ENCODE data around the gene PIK3R1. TPM values are rescaled to one million over a fixed set of nuclear protein-coding genes. Genes with fewer than 3 reads are reported as not detected.
A peak's percentile ranks its signal among the peaks of the same experiment; 100 is the strongest.

The PIK3R1 gene
- total RNA-seq, 6 donors from 2014 or later = 52.3 to 112 (median 92.5) TPM

DNA sequence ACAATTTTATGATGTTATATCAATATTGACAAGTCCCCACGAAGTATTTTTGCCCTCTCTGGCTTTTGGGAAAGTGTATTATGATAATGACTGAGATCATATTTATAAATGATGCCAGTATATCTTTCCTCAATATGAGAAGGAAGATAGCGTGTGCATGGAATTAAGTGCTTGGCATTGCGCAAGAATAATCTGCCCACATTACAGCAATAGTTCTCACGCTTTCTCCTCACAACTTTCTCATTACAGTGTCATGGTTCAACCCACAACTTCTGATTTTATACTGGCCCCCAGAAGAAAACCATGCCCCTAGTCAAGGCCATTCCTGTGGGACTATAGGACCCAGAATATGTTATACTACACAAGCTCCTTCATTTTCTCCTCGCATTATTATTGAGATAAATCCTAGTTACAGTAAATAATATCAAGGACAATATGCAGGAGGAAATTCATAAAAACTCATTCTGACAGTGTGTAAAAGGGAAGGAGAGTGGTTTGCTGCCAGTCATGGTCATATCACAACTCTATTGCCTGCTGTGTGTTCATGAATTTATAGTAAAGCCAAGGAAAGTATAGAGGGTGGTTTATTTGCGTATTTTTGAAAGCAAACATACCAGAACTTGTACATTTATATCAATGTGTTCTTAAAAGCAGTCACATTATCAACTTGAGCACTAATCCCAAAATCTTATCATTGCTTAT is 114.1 kb downstream of the PIK3R1 start:
- Histone ChIP-seq H3K27ac (no peak overlapping the region), H3K27me3 (no peaks in the 10 kb centered on the region), H3K9me3 (no peaks in the 10 kb centered on the region), H3K4me3 (no peak overlapping the region), H3K4me1 (peaks cover 0 to 16% (median 6%) of the 10 kb centered on the region in 4 donors), H3K36me3 (no peaks in the 10 kb centered on the region)
- WGBS, 2 donors = 66 to 70% methylated on average over 6 of the region's 6 CpGs
- no peak for TF ChIP-seq EP300 (IDR thresholded peaks at IDR 0.05)
- TF ChIP-seq, protein P1, sequence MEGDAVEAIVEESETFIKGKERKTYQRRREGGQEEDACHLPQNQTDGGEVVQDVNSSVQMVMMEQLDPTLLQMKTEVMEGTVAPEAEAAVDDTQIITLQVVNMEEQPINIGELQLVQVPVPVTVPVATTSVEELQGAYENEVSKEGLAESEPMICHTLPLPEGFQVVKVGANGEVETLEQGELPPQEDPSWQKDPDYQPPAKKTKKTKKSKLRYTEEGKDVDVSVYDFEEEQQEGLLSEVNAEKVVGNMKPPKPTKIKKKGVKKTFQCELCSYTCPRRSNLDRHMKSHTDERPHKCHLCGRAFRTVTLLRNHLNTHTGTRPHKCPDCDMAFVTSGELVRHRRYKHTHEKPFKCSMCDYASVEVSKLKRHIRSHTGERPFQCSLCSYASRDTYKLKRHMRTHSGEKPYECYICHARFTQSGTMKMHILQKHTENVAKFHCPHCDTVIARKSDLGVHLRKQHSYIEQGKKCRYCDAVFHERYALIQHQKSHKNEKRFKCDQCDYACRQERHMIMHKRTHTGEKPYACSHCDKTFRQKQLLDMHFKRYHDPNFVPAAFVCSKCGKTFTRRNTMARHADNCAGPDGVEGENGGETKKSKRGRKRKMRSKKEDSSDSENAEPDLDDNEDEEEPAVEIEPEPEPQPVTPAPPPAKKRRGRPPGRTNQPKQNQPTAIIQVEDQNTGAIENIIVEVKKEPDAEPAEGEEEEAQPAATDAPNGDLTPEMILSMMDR (IDR thresholded peaks at IDR 0.05) = no peak
- TF ChIP-seq POLR2A (IDR thresholded peaks at IDR 0.05) = no peak
- TF ChIP-seq POLR2AphosphoS5 (IDR thresholded peaks at IDR 0.05) = no peak
- ATAC-seq (ENCODE audit: low FRiP score in 2 of 2) = no peak
- DNase-seq = no peak

DNA sequence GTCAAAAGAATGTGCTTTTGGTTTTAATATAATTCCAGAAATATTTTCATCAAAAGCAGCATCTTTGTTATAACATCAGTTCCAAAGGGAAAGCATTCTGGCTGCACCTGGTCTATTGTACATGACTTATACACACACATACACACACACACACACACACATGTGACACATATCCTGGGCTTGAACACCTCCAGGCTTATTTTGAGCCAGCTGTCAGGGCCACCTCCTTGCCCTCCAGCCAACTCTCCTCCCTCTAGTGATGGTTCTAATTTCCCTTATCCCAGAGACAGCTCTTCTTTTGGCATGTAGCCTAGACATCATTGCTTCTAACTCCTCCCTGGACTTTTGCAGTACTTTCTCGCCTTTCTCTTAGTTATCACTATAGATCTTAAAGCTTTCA is 115.0 kb downstream of the PIK3R1 start:
- 88 to 91% methylated on average over 1 of the region's 1 CpG for WGBS, 2 donors
- no peak for DNase-seq

DNA sequence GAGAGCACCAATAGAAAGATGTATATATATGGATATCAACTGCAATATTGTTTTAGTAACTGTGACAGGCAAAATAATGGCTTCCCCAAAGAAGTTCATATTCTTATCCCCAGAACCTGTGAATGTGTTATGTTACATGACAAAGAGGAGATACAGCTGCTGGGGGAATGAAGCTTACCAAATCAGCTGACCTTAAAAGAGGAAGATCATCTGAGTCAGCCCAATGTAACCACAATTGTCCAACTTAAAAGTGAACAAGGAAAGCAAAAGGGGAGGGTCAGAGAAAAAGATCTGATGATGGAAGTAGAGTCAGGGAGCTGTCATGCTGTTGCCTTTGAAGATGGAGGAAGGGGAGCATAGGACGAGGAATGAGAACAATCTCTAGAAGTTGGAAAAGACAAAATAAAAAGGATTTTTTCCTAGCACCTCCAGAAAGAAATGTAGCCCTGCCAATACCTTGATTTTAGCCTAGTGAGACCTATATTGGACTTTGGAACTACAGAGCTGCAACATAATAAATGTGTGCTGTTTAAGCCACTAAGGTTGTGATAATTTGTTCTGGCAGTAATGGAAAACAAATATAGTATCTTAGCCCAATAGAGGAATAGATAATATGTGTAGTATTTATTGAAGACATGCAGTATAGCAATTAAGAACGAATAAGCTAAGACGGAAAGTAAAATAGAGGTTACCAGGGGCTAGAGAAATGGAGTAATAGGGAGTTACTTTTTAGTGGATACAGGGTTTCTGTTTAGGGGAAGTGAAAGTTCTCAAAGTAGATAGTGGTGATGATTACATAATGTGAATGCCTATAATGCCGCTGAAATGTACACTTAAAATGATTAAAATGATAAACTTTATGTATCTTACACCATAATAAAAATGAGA is 115.9 kb downstream of the PIK3R1 start:
- no peak overlapping the region for H3K27ac ChIP-seq
- TF ChIP-seq, protein P1 (IDR thresholded peaks at IDR 0.05) = no peak
- TF ChIP-seq POLR2AphosphoS5 (IDR thresholded peaks at IDR 0.05) (no peak), EP300 (IDR thresholded peaks at IDR 0.05) (no peak), POLR2A (IDR thresholded peaks at IDR 0.05) (no peak)
- no peaks in the 10 kb centered on the region for H3K9me3 ChIP-seq
- no peak overlapping the region for H3K4me3 ChIP-seq
- WGBS, 2 donors = 61 to 84% methylated on average over 4 of the region's 4 CpGs
- H3K36me3 ChIP-seq = no peaks in the 10 kb centered on the region
- no peak for DNase-seq
- H3K27me3 ChIP-seq = no peaks in the 10 kb centered on the region
- ATAC-seq (ENCODE audit: low FRiP score in 2 of 2) = peak in 1 of 2 donors; percentile 66
- peaks cover 0 to 14% (median 6%) of the 10 kb centered on the region in 4 donors for H3K4me1 ChIP-seq

More for the DNA sequence above, 115.0 kb downstream of the PIK3R1 start:
- Histone ChIP-seq H3K27me3 (no peaks in the 10 kb centered on the region), H3K36me3 (no peaks in the 10 kb centered on the region), H3K27ac (no peak overlapping the region), H3K9me3 (no peaks in the 10 kb centered on the region), H3K4me3 (no peak overlapping the region), H3K4me1 (peaks cover 0 to 16% (median 6%) of the 10 kb centered on the region in 4 donors)
- ATAC-seq (ENCODE audit: low FRiP score in 2 of 2) = peak in 1 of 2 donors; percentile 41
- no peak for TF ChIP-seq POLR2A (IDR thresholded peaks at IDR 0.05)
- TF ChIP-seq, protein P1 (IDR thresholded peaks at IDR 0.05) = no peak
- TF ChIP-seq POLR2AphosphoS5 (IDR thresholded peaks at IDR 0.05) = no peak
- TF ChIP-seq EP300 (IDR thresholded peaks at IDR 0.05) = no peak

DNA sequence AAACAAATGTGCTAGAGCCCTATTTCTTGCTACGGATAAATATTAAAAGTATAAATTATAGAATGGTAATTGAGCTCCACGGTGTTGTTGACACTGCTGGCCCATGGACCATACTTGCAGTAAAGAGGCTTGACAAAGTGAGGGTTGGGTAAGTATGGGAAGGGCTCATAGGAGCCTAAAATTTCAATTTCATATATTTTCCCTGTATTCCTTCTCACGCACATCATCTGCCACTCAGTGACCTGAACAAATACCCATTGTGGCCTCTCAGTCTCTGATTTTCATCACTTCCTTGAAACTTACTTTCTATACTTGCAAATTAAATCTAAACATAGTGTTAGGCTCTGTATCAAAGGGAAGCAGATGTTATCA is 116.5 kb downstream of the PIK3R1 start:
- ATAC-seq (ENCODE audit: low FRiP score in 2 of 2) = no peak
- WGBS, 2 donors = 86 to 89% methylated on average over 3 of the region's 3 CpGs
- H3K27me3 ChIP-seq = no peaks in the 10 kb centered on the region

More for the DNA sequence above, 116.5 kb downstream of the PIK3R1 start:
- no peak for DNase-seq
- Histone ChIP-seq H3K4me1 (peaks cover 0 to 9% (median 6%) of the 10 kb centered on the region in 4 donors), H3K36me3 (no peaks in the 10 kb centered on the region), H3K9me3 (no peaks in the 10 kb centered on the region), H3K4me3 (no peak overlapping the region), H3K27ac (no peak overlapping the region)
- no peak for TF ChIP-seq POLR2A (IDR thresholded peaks at IDR 0.05)
- TF ChIP-seq EP300 (IDR thresholded peaks at IDR 0.05) = no peak
- TF ChIP-seq, protein P1 (IDR thresholded peaks at IDR 0.05) = no peak
- TF ChIP-seq POLR2AphosphoS5 (IDR thresholded peaks at IDR 0.05) = no peak
